Measurements from ENCODE around the gene B3GNT4. TPM values are rescaled to one million over a fixed set of nuclear protein-coding genes. Genes with fewer than 3 reads are reported as not detected.

Gene B3GNT4
- 0.07 and 0.83 TPM in 2 replicates for total RNA-seq (2014; rRNA removed; shearing (Covaris generic); ENCODE audit: low replicate concordance)

GRCh38 chr12:122203301-122204166 lies at the start of gene B3GNT4:
B3GNT4 (plus strand) TSS chr12:122203709; CDS start chr12:122204619, 910 bp downstream.
- Histone ChIP-seq H3K9me3 (ENCODE audit: low read length) (no peaks in the 10 kb centered on the region), H4K20me1 (ENCODE audit: insufficient read depth, low read depth, low read length) (peaks cover 8% of the 10 kb centered on the region; the same call in 1 of the 2 replicates), H3K9ac (ENCODE audit: low read length) (peak within 1 kb of the TSS; percentile 48), H3K4me3 (ENCODE audit: low read length) (peak within 1 kb of the TSS; percentile 56), H2AFZ (ENCODE audit: low read length) (peak within 1 kb of the TSS; percentile 69), H3K79me2 (ENCODE audit: low read length) (no peaks in the 10 kb centered on the region), H3K27ac (ENCODE audit: low read length) (no peak within 1 kb of the TSS), H3K4me1 (ENCODE audit: low read length) (peaks cover 6% of the 10 kb centered on the region), H3K36me3 (ENCODE audit: insufficient read depth, low read length) (peaks cover 7% of the 10 kb centered on the region), H3K27me3 (ENCODE audit: low read length) (no peaks in the 10 kb centered on the region), H3K4me2 (ENCODE audit: low read depth, low read length, poor library complexity, severe bottlenecking) (peak within 1 kb of the TSS; percentile 58), H3K9me2 (replicated peaks; ENCODE audit: insufficient read depth, low read length) (no peaks in the 10 kb centered on the region)
- DNase-seq: peak; percentile 54

DNA sequence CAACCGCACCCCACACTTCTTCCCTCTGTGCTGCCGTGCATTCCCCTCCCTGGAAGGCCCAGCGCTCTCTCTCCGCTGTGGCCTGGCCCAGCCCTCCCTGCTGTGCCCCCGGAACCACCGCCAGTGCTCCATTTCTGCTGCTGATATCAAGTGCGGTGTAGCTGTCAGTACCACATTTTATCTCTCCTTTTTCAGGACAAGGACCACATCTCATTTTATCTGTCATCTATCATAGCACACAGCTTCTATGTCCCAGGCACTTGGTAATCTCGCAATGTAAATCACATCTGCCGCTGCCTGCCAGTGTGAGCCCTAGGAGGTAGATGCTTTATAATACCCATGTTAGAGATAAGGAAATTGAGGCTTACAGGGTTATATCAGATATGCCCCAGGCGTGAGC lies 47.8 kb upstream of the B3GNT4 start:
- Histone ChIP-seq H3K4me3 (ENCODE audit: low read length) (no peak overlapping the region), H3K27me3 (ENCODE audit: low read length) (no peaks in the 10 kb centered on the region), H4K20me1 (ENCODE audit: insufficient read depth, low read depth, low read length) (no peaks in the 10 kb centered on the region), H3K9ac (ENCODE audit: low read length) (no peak overlapping the region), H3K9me3 (ENCODE audit: low read length) (no peaks in the 10 kb centered on the region), H3K9me2 (replicated peaks; ENCODE audit: insufficient read depth, low read length) (no peaks in the 10 kb centered on the region), H3K4me2 (ENCODE audit: low read depth, low read length, poor library complexity, severe bottlenecking) (no peak overlapping the region), H3K36me3 (ENCODE audit: insufficient read depth, low read length) (no peaks in the 10 kb centered on the region), H3K27ac (ENCODE audit: low read length) (no peak overlapping the region), H3K4me1 (ENCODE audit: low read length) (no peaks in the 10 kb centered on the region), H2AFZ (ENCODE audit: low read length) (no peak overlapping the region), H3K79me2 (ENCODE audit: low read length) (no peaks in the 10 kb centered on the region)
- DNase-seq: no peak

GRCh38 chr12:122158700-122159285 lies 44.7 kb upstream of the B3GNT4 start:
- Histone ChIP-seq H3K4me1 (ENCODE audit: low read length) (no peaks in the 10 kb centered on the region), H3K9me2 (replicated peaks; ENCODE audit: insufficient read depth, low read length) (no peaks in the 10 kb centered on the region), H3K27me3 (ENCODE audit: low read length) (no peaks in the 10 kb centered on the region), H3K9me3 (ENCODE audit: low read length) (no peaks in the 10 kb centered on the region), H3K9ac (ENCODE audit: low read length) (no peak overlapping the region), H4K20me1 (ENCODE audit: insufficient read depth, low read depth, low read length) (no peaks in the 10 kb centered on the region), H3K4me2 (ENCODE audit: low read depth, low read length, poor library complexity, severe bottlenecking) (no peak overlapping the region), H3K79me2 (ENCODE audit: low read length) (no peaks in the 10 kb centered on the region), H3K4me3 (ENCODE audit: low read length) (no peak overlapping the region), H3K36me3 (ENCODE audit: insufficient read depth, low read length) (no peaks in the 10 kb centered on the region), H2AFZ (ENCODE audit: low read length) (no peak overlapping the region), H3K27ac (ENCODE audit: low read length) (no peak overlapping the region)
- no peak for DNase-seq

DNA sequence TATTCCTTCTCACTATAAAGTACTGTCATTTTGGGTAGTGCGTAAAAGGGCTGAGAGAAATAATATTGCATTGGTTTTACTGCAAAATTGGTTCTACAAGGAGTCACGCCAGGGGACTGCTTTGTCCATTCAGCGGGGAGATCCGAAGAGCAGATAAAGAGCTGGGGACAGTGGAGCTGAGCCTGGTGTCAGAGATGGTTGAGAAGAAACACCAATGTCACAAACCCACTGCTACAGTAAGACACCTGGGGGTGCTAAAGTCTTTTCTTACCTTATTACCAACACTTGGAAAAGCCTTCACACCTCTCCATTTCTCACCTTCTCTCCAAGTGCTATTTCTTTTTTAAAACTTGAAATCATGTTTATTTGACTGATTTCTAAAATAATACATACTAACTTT lies 43.6 kb upstream of the B3GNT4 start:
- Histone ChIP-seq H3K4me1 (ENCODE audit: low read length) (no peaks in the 10 kb centered on the region), H3K27ac (ENCODE audit: low read length) (no peak overlapping the region), H3K9ac (ENCODE audit: low read length) (no peak overlapping the region), H4K20me1 (ENCODE audit: insufficient read depth, low read depth, low read length) (no peaks in the 10 kb centered on the region), H3K4me3 (ENCODE audit: low read length) (no peak overlapping the region), H3K27me3 (ENCODE audit: low read length) (no peaks in the 10 kb centered on the region), H3K36me3 (ENCODE audit: insufficient read depth, low read length) (no peaks in the 10 kb centered on the region), H3K9me3 (ENCODE audit: low read length) (no peaks in the 10 kb centered on the region), H3K79me2 (ENCODE audit: low read length) (no peaks in the 10 kb centered on the region), H3K9me2 (replicated peaks; ENCODE audit: insufficient read depth, low read length) (no peaks in the 10 kb centered on the region), H3K4me2 (ENCODE audit: low read depth, low read length, poor library complexity, severe bottlenecking) (no peak overlapping the region), H2AFZ (ENCODE audit: low read length) (no peak overlapping the region)
- no peak for DNase-seq

GRCh38 chr12:122160761-122161160 lies 42.7 kb upstream of the B3GNT4 start:
- H3K79me2 ChIP-seq (ENCODE audit: low read length): no peaks in the 10 kb centered on the region
- H3K9me3 ChIP-seq (ENCODE audit: low read length): no peaks in the 10 kb centered on the region
- H3K27ac ChIP-seq (ENCODE audit: low read length): no peak overlapping the region
- no peaks in the 10 kb centered on the region for H3K36me3 ChIP-seq (ENCODE audit: insufficient read depth, low read length)
- H3K4me3 ChIP-seq (ENCODE audit: low read length): no peak overlapping the region
- H2AFZ ChIP-seq (ENCODE audit: low read length): no peak overlapping the region
- H3K27me3 ChIP-seq (ENCODE audit: low read length): no peaks in the 10 kb centered on the region
- H3K4me2 ChIP-seq (ENCODE audit: low read depth, low read length, poor library complexity, severe bottlenecking): no peak overlapping the region
- H4K20me1 ChIP-seq (ENCODE audit: insufficient read depth, low read depth, low read length): no peaks in the 10 kb centered on the region
- no peaks in the 10 kb centered on the region for H3K9me2 ChIP-seq (replicated peaks; ENCODE audit: insufficient read depth, low read length)
- no peaks in the 10 kb centered on the region for H3K4me1 ChIP-seq (ENCODE audit: low read length)
- no peak overlapping the region for H3K9ac ChIP-seq (ENCODE audit: low read length)
- no peak for DNase-seq

GRCh38 chr12:122161682-122162081 lies 41.8 kb upstream of the B3GNT4 start:
- Histone ChIP-seq H3K27ac (ENCODE audit: low read length) (no peak overlapping the region), H3K4me2 (ENCODE audit: low read depth, low read length, poor library complexity, severe bottlenecking) (no peak overlapping the region), H3K9me2 (replicated peaks; ENCODE audit: insufficient read depth, low read length) (no peaks in the 10 kb centered on the region), H3K4me1 (ENCODE audit: low read length) (no peaks in the 10 kb centered on the region), H3K27me3 (ENCODE audit: low read length) (no peaks in the 10 kb centered on the region), H3K9me3 (ENCODE audit: low read length) (no peaks in the 10 kb centered on the region), H4K20me1 (ENCODE audit: insufficient read depth, low read depth, low read length) (no peaks in the 10 kb centered on the region), H3K9ac (ENCODE audit: low read length) (no peak overlapping the region), H3K79me2 (ENCODE audit: low read length) (no peaks in the 10 kb centered on the region), H3K4me3 (ENCODE audit: low read length) (no peak overlapping the region), H3K36me3 (ENCODE audit: insufficient read depth, low read length) (no peaks in the 10 kb centered on the region), H2AFZ (ENCODE audit: low read length) (no peak overlapping the region)
- DNase-seq: no peak

DNA sequence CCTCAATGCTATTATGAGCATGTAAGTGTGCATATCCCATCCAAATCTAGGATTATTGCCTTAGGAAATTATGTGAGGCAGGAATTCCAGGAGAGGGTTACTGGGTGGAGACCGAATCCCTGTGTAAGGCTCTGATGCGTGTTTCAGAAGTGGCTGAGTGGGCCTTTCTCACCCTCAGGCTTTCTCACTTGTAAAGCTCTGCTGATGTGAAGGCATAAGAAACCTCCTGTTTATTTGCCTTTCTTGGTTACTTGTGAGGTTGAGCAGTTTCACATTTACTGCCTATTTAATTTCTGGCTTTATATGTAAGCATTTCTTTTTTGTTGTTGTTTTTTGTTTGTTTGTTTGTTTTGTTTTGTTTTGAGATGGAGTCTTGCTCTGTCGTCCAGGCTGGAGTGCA lies 40.5 kb upstream of the B3GNT4 start:
- Histone ChIP-seq H3K9ac (ENCODE audit: low read length) (no peak overlapping the region), H4K20me1 (ENCODE audit: insufficient read depth, low read depth, low read length) (no peaks in the 10 kb centered on the region), H3K36me3 (ENCODE audit: insufficient read depth, low read length) (no peaks in the 10 kb centered on the region), H3K4me3 (ENCODE audit: low read length) (no peak overlapping the region), H3K79me2 (ENCODE audit: low read length) (no peaks in the 10 kb centered on the region), H3K27ac (ENCODE audit: low read length) (no peak overlapping the region), H2AFZ (ENCODE audit: low read length) (no peak overlapping the region), H3K9me3 (ENCODE audit: low read length) (no peaks in the 10 kb centered on the region), H3K4me2 (ENCODE audit: low read depth, low read length, poor library complexity, severe bottlenecking) (no peak overlapping the region), H3K9me2 (replicated peaks; ENCODE audit: insufficient read depth, low read length) (no peaks in the 10 kb centered on the region), H3K4me1 (ENCODE audit: low read length) (no peaks in the 10 kb centered on the region), H3K27me3 (ENCODE audit: low read length) (no peaks in the 10 kb centered on the region)
- no peak for DNase-seq

DNA sequence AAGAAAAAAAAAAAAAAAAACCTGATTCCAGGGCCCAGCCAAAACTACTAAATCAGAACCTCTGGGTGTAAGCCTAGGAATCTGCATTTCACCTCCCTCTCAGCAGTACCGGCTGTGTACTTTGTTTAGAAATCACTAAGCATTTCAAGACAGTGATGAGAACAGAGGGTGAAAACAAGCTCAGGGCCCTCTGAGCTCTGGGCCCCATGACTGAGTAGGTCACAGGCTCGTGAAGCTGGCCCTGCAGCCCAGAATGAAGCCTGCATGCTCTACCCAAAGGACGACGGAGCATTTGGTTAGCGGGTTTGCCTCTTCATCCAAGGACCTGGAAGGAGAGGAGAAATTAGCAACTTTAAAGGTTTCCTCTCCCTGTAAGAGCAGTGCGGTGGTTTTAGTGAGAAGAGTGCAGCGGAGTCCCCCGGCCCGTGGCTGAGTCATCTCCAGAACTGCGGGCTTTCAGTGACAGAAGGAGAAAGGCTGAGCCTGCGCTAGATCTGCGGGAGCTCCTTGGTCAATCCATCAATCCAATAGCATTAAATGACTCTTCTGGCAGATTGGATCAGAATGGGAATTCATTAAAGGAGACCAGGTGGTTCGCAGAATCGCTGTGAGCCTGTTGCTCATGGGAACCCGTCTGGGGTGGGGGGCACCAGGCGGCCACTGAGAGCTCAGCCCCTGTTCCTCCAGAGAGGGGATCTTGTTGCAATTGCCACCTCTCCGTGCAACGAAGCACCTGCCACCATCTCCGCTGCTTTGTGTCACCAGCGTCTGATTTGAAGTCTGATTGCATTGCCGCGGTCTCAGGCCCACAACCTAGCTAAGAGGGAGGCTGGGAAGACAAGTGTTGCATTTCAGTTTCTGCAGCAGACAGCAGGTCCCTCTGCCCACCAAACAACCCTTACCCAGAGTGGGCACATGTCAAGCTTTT lies 36.8 kb upstream of the B3GNT4 start:
- no peak overlapping the region for H3K27ac ChIP-seq (ENCODE audit: low read length)
- H3K9me3 ChIP-seq (ENCODE audit: low read length): no peaks in the 10 kb centered on the region
- H3K36me3 ChIP-seq (ENCODE audit: insufficient read depth, low read length): no peaks in the 10 kb centered on the region
- no peak for DNase-seq
- H3K27me3 ChIP-seq (ENCODE audit: low read length): no peaks in the 10 kb centered on the region
- H4K20me1 ChIP-seq (ENCODE audit: insufficient read depth, low read depth, low read length): no peaks in the 10 kb centered on the region
- no peaks in the 10 kb centered on the region for H3K79me2 ChIP-seq (ENCODE audit: low read length)
- no peak overlapping the region for H3K9ac ChIP-seq (ENCODE audit: low read length)
- H3K4me2 ChIP-seq (ENCODE audit: low read depth, low read length, poor library complexity, severe bottlenecking): no peak overlapping the region
- no peak overlapping the region for H2AFZ ChIP-seq (ENCODE audit: low read length)
- no peaks in the 10 kb centered on the region for H3K9me2 ChIP-seq (replicated peaks; ENCODE audit: insufficient read depth, low read length)
- H3K4me1 ChIP-seq (ENCODE audit: low read length): no peaks in the 10 kb centered on the region
- no peak overlapping the region for H3K4me3 ChIP-seq (ENCODE audit: low read length)

All from Karpas-422 (cell line).